K562 (cell line): ENCODE results near the gene A1CF. TPM values are rescaled to one million over a fixed set of nuclear protein-coding genes. Genes with fewer than 3 reads are reported as not detected.
"Not testable (repeated sequence)": the region's sequence is repeated elsewhere in the genome, so short reads cannot be mapped to it uniquely, and the experiment has no call there.

ENCODE experiments used
- ATAC-seq: fragments of 200-7000 bp; cut with Tn5 transposase; 3 replicates; pipeline ENCODE4 v1.9.1; 2020; ENCODE audit warnings: moderate library complexity
- BruUV-seq: library from RNA; stranded (reverse); fragments of 400-500 nt; replicated peaks from 2 replicates; lab custom pipeline; 2021; lab: Mats Ljungman, UMichigan
- CTCF ChIA-PET: fragments of 300-600 bp; formaldehyde crosslinking; extraction: SDS; loops from one replicate; lab custom pipeline; 2021; ENCODE audit warnings: low intra/inter-chr PET ratio; lab: Yijun Ruan, JAX
- POLR2A ChIA-PET: fragments of 300-600, 350-650 bp; sonication (Branson Sonifier 250); formaldehyde crosslinking; extraction: SDS; loops from one replicate; lab custom pipeline; 2021; ENCODE audit warnings: antibody characterized with exemption, inconsistent platforms; lab: Yijun Ruan, JAX
- DNase-seq, 4 experiments: peaks; one replicate each; pipeline versions ENCODE4 v3.0.0 to v3.0.0-alpha.2; 2011 to 2018; ENCODE audit warnings: low spot score in 3 of 4, mixed read lengths in 3 of 4; ENCODE audit errors: extremely low read depth in 1 of 4
- FAIRE-seq: peaks from 2 replicates; lab custom pipeline; 2011; peaks lifted over from hg19 to GRCh38; lab: Jason Lieb, UNC
- H2AFZ ChIP-seq: 2 replicates; pipeline ENCODE4 v1.6.0; 2011; ENCODE audit warnings: low read depth, low read length, control low read depth, inconsistent platforms
- H3K27ac ChIP-seq: fragments of 200-600 bp; 3 replicates; pipeline ENCODE4 v1.8.0; 2011; ENCODE audit warnings: low read depth, mild to moderate bottlenecking, control low read depth, inconsistent platforms, low read length, moderate library complexity, mixed read lengths; ENCODE audit errors: extremely low read depth
- H3K27me3 ChIP-seq, 2 experiments: fragments of 300-600 bp in 1 of 2; 2 replicates in 1 of 2; 3 replicates in 1 of 2; pipeline versions ENCODE4 v1.6.0 to v1.8.0; 2011; ENCODE audit warnings: inconsistent platforms in 2 of 2, low read length in 2 of 2, mild to moderate bottlenecking in 1 of 2, mixed read lengths in 1 of 2, moderate library complexity in 1 of 2; ENCODE audit not compliant: control insufficient read depth in 2 of 2, insufficient read depth in 2 of 2
- H3K36me3 ChIP-seq: fragments of 300-600 bp; 3 replicates; pipeline ENCODE4 v1.8.0; 2011; ENCODE audit warnings: mild to moderate bottlenecking, low read length, inconsistent platforms; ENCODE audit not compliant: control insufficient read depth, insufficient read depth
- H3K4me1 ChIP-seq, 2 experiments: fragments of 200-600 bp in 1 of 2; replicated peaks in 1 of 2; 2 replicates in 1 of 2; 3 replicates in 1 of 2; pipeline versions ENCODE4 v1.5.1 to v1.8.0; 2011; ENCODE audit warnings: inconsistent platforms in 2 of 2, low read length in 2 of 2, mild to moderate bottlenecking in 1 of 2, mixed read lengths in 1 of 2, moderate library complexity in 1 of 2; ENCODE audit not compliant: control insufficient read depth in 2 of 2, insufficient read depth in 2 of 2
- H3K4me2 ChIP-seq: 2 replicates; pipeline ENCODE4 v1.6.1; 2011; ENCODE audit warnings: low read length, control low read depth, inconsistent platforms, mixed read lengths; ENCODE audit not compliant: insufficient read depth
- H3K4me3 ChIP-seq: fragments of 200-600 bp; sonication (generic), shearing (Covaris generic); 2 replicates; pipeline ENCODE4 v1.5.1; 2016; ENCODE audit warnings: control low read depth, inconsistent platforms
- H3K79me2 ChIP-seq: fragments of 200-600 bp; 3 replicates; pipeline ENCODE4 v1.8.0; 2011; ENCODE audit warnings: low read length, inconsistent platforms; ENCODE audit not compliant: control insufficient read depth, insufficient read depth
- H3K9ac ChIP-seq, 2 experiments: 2 replicates each; pipeline versions ENCODE4 v1.6.0 to v1.6.1; 2011; ENCODE audit warnings: low read depth in 2 of 2, low read length in 2 of 2, control low read depth in 1 of 2, inconsistent platforms in 1 of 2, mild to moderate bottlenecking in 1 of 2, mixed read lengths in 1 of 2; ENCODE audit not compliant: insufficient read depth in 1 of 2
- H3K9me1 ChIP-seq: one replicate; pipeline ENCODE4 v1.6.0; 2011; ENCODE audit warnings: inconsistent platforms, mild to moderate bottlenecking, low read length, moderate library complexity; ENCODE audit not compliant: control insufficient read depth, insufficient read depth
- H3K9me3 ChIP-seq: replicated peaks from 2 replicates; pipeline ENCODE4 v1.5.1; 2011; ENCODE audit warnings: low read depth, low read length, inconsistent platforms; ENCODE audit not compliant: control insufficient read depth, insufficient read depth
- H4K20me1 ChIP-seq: replicated peaks from 2 replicates; pipeline ENCODE4 v1.6.1; 2011; ENCODE audit warnings: low read length, inconsistent platforms, mixed read lengths; ENCODE audit not compliant: control insufficient read depth, insufficient read depth
- CEBPB ChIP-seq: fragments of 450-650 bp; IDR thresholded peaks from 2 replicates; pipeline ENCODE4 v1.6.1; 2016; ENCODE audit warnings: missing genetic modification characterization, missing compliant biosample characterization
- CEBPG ChIP-seq, 3 experiments: fragments of 200-800 bp in 1 of 3; sonication (Bioruptor generic) in 1 of 3; sonication (generic) in 1 of 3; formaldehyde crosslinking in 1 of 3; IDR thresholded peaks in 2 of 3; conservative IDR thresholded peaks in 1 of 3; 2 replicates each; pipeline versions ENCODE4 v1.6.1 to v1.8.0; 2016 to 2022; ENCODE audit warnings: missing compliant biosample characterization in 2 of 3, missing genetic modification characterization in 2 of 3, mild to moderate bottlenecking in 1 of 3, missing genetic modification reagents in 1 of 3
- HMGXB4 ChIP-seq: sonication (generic); formaldehyde crosslinking; IDR thresholded peaks from 2 replicates; pipeline ENCODE4 v1.8.1; 2023; ENCODE audit warnings: mild to moderate bottlenecking, missing genetic modification reagents
- ZNF407 ChIP-seq: fragments of 450-650 bp; IDR thresholded peaks from 2 replicates; pipeline ENCODE4 v1.6.1; 2016; ENCODE audit warnings: low read depth
- WGBS: fragments of 100-300 bp; shearing (Covaris generic); methylation state at CpG from one replicate; pipeline ENCODE4 v1.1.6; 2016; ENCODE audit warnings: low coverage, mixed read lengths; ENCODE audit not compliant: insufficient coverage; ENCODE audit errors: missing lambda C conversion rate; 5-methylcytosine and 5-hydroxymethylcytosine counted together
- in situ Hi-C: fragments of 300-500 bp; cut with MboI; formaldehyde crosslinking; loops from 4 replicates; pipeline ENCODE4 v1.15.0; 2018; ENCODE audit warnings: inconsistent platforms, mixed read lengths
- intact Hi-C: fragments of 100-400 bp; cut with micrococcal nuclease; formaldehyde crosslinking; loops from 2 replicates; pipeline ENCODE4 v1.14.2; 2022
- polyA plus RNA-seq, 8 experiments: library from polyadenylated mRNA; depleted of rRNA in 4 of 8; stranded (reverse) in 5 of 8; unstranded in 3 of 8; fragments of >200 nt; fragmentation: Nextera tagmentation in 2 of 8; fragmentation: Illumina TruSeq in 1 of 8; extraction: Ambion mirVana in 2 of 8; extraction: Trizol in 1 of 8; gene quantifications; 2 replicates each; pipeline versions ENCODE4 v1.2.1 to v1.2.3, GENCODE V29; 2011 to 2014; ENCODE audit warnings: inconsistent platforms in 1 of 8, missing spikeins in 1 of 8
- total RNA-seq, 7 experiments: library from RNA; depleted of rRNA in 6 of 7; stranded (reverse); fragments of >200 nt in 6 of 7; fragmentation: Illumina TruSeq in 2 of 7; extraction: Trizol in 2 of 7; gene quantifications; 2 replicates each; pipeline versions ENCODE4 v1.2.1 to v1.2.3, GENCODE V29; 2011 to 2021; ENCODE audit warnings: low replicate concordance in 1 of 7

A1CF gene
- total and polyA plus RNA-seq, 9 of the 15 experiments (the other 6 are each of a cell fraction or from before 2014, with no cell fraction given), result 0.11 TPM; not detected in 8

GRCh38 chr10:50882540-50882983, 2.9 kb downstream of the A1CF start:
- ChIA-PET POLR2A (interaction anchor here (1.1 kb wide), 1 partner anchor 8 kb away, joined by 3 read pairs; no protein-coding TSS in a partner anchor), CTCF (no interaction called here)
- no peaks in the 10 kb centered on the region for H3K36me3 ChIP-seq
- no peak overlapping the region for H3K27ac ChIP-seq
- H4K20me1 ChIP-seq, result no peaks in the 10 kb centered on the region
- 0% methylated on average over 2 of the region's 2 CpGs for WGBS
- intact Hi-C loops (no loop called here), in situ Hi-C loops (no loop called here)
- ATAC-seq, result no peak
- no TSS peak for BruUV-seq
- FAIRE-seq, result no peak
- H3K79me2 ChIP-seq, result no peaks in the 10 kb centered on the region
- no peaks in the 10 kb centered on the region for H3K4me1 ChIP-seq
- H3K27me3 ChIP-seq, result no peaks in the 10 kb centered on the region
- no peak overlapping the region for H3K4me3 ChIP-seq
- no peak overlapping the region for H2AFZ ChIP-seq
- DNase-seq, result no peak
- no peak for TF ChIP-seq HMGXB4 (CRISPR knock-in tag)
- no peak for TF ChIP-seq ZNF407
- peak; percentile 55; the same call in 1 of the 2 replicates for TF ChIP-seq CEBPB (tag)
- no peak for TF ChIP-seq CEBPG (CRISPR knock-in tag; IDR thresholded peaks at IDR 0.05)
- TF ChIP-seq CEBPG (tag; conservative IDR thresholded peaks at IDR 0.05 in 1 of 2, IDR thresholded peaks at IDR 0.05 in 1 of 2), result peak; percentile 49 to 54; a peak in 3 of 4 replicates
- TF ChIP-seq, all 486 proteins: peak for 2
- Histone ChIP-seq H3K4me2 (no peak overlapping the region), H3K9me3 (no peaks in the 10 kb centered on the region), H3K9me1 (no peaks in the 10 kb centered on the region), H3K9ac (no peak overlapping the region)

- POLR2A ChIA-PET, CTCF ChIA-PET, in situ Hi-C loops: not testable (repeated sequence)
Measured at GRCh38 chr10:50881046-50881445, 4.4 kb downstream of the A1CF start.

More at GRCh38 chr10:50881046-50881445, 4.4 kb downstream of the A1CF start:
- H3K27me3 ChIP-seq, H3K9me1 ChIP-seq, H2AFZ ChIP-seq, H3K27ac ChIP-seq, H3K4me1 ChIP-seq, DNase-seq, H4K20me1 ChIP-seq, FAIRE-seq, H3K4me3 ChIP-seq, H3K79me2 ChIP-seq, H3K36me3 ChIP-seq, H3K9me3 ChIP-seq, ATAC-seq, H3K4me2 ChIP-seq, H3K9ac ChIP-seq, BruUV-seq, intact Hi-C loops: not testable (repeated sequence)
- 0% methylated on average over 10 of the region's 10 CpGs for WGBS
